ENCODE measurements around the gene GPRASP2.
"Not testable (repeated sequence)": the region's sequence is repeated elsewhere in the genome, so short reads cannot be mapped to it uniquely, and the experiment has no call there.

GPRASP2 gene

GRCh38 chrX:102712216-102712966 lies at the start of gene GPRASP2:
TSS of gene GPRASP2 (plus strand) at chrX:102712448. CDS start at chrX:102714870, 2,422 bp downstream.
- no peak for DNase-seq (ENCODE audit: low read depth in 2 of 2)

GRCh38 chrX:102663820-102664219 lies 48.4 kb upstream of the GPRASP2 start:
- DNase-seq (ENCODE audit: low read depth in 2 of 2): not testable (repeated sequence)

GRCh38 chrX:102667034-102667433 lies 45.2 kb upstream of the GPRASP2 start:
- not testable (repeated sequence) for DNase-seq (ENCODE audit: low read depth in 2 of 2)

- no peak for DNase-seq (ENCODE audit: low read depth in 2 of 2)
Observed at GRCh38 chrX:102669526-102669925, 42.7 kb upstream of the GPRASP2 start.

DNA sequence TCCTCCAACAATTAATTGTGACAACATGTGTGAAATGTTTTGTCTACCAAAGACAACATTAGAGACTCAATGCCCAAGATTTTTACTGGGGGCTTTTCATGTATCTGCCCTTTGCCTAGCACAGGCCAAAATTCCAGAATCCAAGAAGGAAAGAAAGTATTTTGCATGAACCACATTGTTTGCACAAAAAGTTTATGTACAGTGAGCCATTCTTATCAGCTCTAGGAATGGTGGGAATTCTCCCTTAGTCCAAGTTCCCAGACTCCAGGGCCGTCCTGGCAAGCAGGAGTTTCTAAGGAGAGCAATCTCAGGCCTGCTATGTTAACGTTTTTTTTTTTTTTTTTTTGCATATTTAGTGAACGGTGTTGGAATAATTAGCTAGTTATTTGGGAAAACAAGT lies 39.4 kb upstream of the GPRASP2 start:
- no peak for DNase-seq (ENCODE audit: low read depth in 2 of 2)

GRCh38 chrX:102677479-102677878 lies 34.8 kb upstream of the GPRASP2 start:
- DNase-seq (ENCODE audit: low read depth in 2 of 2): not testable (repeated sequence)

GRCh38 chrX:102684772-102685520 lies 27.3 kb upstream of the GPRASP2 start:
- no peak for DNase-seq (ENCODE audit: low read depth in 2 of 2)

DNA sequence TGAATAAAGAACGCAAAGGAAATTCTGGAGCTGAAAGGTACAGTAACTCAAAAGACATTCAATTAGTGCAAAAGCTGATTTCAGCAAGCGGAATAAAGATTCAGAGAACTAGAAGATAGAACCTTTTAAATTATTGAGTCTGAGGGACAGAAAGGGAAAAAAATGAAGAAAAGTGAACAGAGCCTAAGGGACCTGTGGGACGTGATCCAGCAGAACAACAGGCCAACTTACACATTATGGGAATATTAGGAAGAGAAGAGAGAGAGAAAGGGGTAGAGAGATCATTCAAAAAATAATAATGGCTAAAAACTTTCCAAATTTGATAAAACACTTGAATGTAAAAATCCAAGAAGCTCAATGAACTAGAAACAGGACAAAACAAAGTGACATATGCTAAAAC lies 17.5 kb upstream of the GPRASP2 start:
- no peak for DNase-seq (ENCODE audit: low read depth in 2 of 2)

GRCh38 chrX:102696306-102696705 lies 15.9 kb upstream of the GPRASP2 start:
- no peak for DNase-seq (ENCODE audit: low read depth in 2 of 2)

GRCh38 chrX:102697494-102697893 lies 14.8 kb upstream of the GPRASP2 start:
- DNase-seq (ENCODE audit: low read depth in 2 of 2): no peak

GRCh38 chrX:102708900-102709299 lies 3.3 kb upstream of the GPRASP2 start:
- DNase-seq (ENCODE audit: low read depth in 2 of 2): no peak

- DNase-seq (ENCODE audit: low read depth in 2 of 2): no peak
Observed at GRCh38 chrX:102711872-102712215, 404 bp upstream of the GPRASP2 start.

DNA sequence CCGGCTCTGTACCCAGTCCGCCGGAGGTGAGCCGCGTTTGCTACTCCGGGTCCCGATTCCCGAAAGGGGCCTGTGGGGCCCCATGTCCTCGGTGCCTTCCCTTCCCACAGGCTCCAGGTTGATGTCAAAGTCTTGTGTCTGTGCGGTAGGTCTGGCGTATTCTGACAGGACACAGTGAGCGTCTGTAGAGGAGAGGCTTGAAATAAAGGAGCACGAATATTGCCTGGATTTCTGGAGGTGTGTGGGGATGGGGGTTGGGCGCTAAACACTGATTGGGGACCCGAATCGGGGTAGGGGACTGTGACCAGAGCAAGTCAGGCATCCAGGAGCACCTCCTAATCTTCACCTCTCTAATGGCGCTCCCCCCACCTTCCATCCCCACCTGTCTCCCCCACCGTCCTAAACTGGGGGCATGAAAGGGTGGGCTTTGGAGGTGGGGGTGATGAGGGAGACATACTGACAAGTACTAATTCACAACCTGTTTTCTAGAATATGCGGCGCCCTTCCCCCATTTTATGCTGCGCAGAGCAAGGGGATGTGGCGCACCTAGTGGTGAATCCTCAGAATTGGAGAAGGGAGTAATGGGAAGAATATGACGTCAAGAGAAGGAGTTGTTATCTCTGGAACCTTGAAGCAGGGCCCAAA lies 855 bp downstream of the GPRASP2 start:
- no peak for DNase-seq (ENCODE audit: low read depth in 2 of 2)

DNA sequence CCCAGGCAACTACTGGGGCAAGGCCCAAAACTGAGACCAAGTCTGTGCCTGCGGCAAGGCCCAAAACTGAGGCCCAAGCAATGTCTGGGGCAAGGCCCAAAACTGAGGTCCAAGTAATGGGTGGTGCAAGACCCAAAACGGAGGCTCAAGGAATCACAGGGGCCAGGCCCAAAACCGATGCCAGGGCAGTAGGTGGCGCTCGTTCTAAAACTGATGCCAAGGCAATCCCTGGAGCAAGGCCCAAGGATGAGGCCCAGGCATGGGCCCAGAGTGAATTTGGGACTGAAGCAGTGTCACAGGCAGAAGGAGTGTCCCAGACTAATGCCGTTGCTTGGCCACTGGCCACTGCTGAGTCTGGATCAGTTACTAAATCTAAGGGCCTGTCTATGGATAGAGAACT lies 2.7 kb downstream of the GPRASP2 start:
- DNase-seq (ENCODE audit: low read depth in 2 of 2): no peak

DNA sequence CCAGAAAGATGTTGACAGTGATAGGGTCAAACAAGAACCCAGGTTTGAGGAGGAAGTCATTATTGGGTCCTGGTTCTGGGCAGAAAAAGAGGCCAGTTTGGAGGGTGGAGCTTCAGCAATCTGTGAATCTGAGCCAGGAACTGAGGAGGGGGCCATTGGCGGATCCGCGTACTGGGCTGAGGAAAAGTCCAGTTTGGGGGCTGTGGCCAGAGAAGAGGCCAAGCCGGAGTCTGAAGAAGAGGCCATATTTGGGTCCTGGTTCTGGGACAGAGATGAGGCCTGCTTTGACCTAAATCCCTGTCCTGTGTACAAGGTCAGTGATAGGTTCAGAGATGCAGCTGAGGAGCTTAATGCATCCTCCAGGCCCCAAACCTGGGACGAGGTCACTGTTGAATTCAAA lies 3.7 kb downstream of the GPRASP2 start:
- DNase-seq (ENCODE audit: low read depth in 2 of 2): no peak

GRCh38 chrX:102720237-102721168 lies 8.3 kb downstream of the GPRASP2 start, which contains the start of gene GPRASP3:
TSS of gene GPRASP3 (plus strand) at chrX:102720743. CDS start at chrX:102748996, 28,253 bp downstream.
- DNase-seq (ENCODE audit: low read depth in 2 of 2): peak; percentile 35 to 40

DNA sequence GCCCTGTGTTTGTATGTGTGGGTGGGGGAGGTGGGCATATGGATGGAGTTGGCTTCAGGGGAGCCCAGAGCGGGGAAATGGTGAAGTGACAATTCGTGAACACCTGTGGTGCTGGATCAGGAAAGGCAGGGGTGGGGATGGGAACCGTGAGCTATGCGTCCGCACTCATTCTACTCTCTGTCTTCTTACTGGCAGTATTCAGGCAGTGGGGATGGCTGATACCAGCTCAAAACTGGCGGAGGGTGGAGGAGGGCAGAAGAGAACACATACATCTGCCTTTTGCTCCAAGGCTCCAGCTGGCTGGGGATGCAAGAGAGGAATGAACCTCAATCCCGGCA lies 8.9 kb downstream of the GPRASP2 start:
- DNase-seq (ENCODE audit: low read depth in 2 of 2): not testable (repeated sequence)

DNA sequence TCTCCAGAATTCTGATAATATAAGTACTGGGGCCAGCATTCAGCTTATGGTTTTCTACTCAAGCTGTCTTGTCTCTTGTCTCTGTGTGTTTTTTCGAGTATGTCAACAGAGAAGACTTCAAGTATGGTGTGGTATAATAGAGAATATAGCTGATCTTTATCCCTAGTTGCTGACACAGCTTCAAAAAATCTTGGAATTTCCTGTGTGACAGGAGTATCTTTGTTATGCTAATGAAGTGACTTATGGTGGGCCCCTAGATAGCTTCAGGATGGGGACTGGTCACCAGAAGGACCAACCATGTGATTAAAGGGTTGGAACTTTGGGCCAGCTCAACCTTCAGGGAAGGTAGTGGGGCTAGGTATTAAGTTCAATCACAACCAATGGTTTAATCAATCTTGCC lies 11.2 kb downstream of the GPRASP2 start:
- DNase-seq (ENCODE audit: low read depth in 2 of 2): no peak

- no peak for DNase-seq (ENCODE audit: low read depth in 2 of 2)
Observed at GRCh38 chrX:102727761-102728160, 15.5 kb downstream of the GPRASP2 start.

DNA sequence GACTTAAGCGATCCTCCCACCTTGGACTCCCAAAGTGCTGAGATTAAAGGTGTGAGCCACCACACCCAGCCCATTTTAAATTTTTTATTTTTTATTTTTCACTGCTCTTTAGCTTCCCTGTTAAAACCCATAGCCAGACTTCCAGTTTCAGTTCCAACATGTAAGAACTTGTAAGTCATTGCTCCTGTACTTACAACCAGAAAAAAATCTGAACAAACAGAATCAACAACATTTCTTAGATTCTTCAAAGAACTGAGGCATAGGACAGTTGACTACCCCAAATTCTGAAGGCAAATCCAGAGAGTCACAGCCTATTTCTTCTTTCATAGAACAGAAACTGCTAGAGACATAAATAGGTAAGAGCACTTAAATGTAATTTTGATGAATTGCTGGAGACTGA lies 16.4 kb downstream of the GPRASP2 start:
- no peak for DNase-seq (ENCODE audit: low read depth in 2 of 2)

GRCh38 chrX:102739657-102740056 lies 27.4 kb downstream of the GPRASP2 start:
- no peak for DNase-seq (ENCODE audit: low read depth in 2 of 2)

- DNase-seq (ENCODE audit: low read depth in 2 of 2): no peak
Observed at GRCh38 chrX:102744307-102744706, 32.1 kb downstream of the GPRASP2 start.
